ENCODE results near the gene BMP6.

GRCh38 chr6:7805850-7806214 is 79.9 kb downstream of the BMP6 start:
- TF ChIP-seq CTCF (IDR thresholded peaks at IDR 0.05) = no peak
- TF ChIP-seq POLR2A (IDR thresholded peaks at IDR 0.05) = no peak
- no peak for TF ChIP-seq EP300 (IDR thresholded peaks at IDR 0.05)
